ENCODE data around the gene ASTN1. TPM values are rescaled to one million over a fixed set of nuclear protein-coding genes. Genes with fewer than 3 reads are reported as not detected.
A peak's percentile ranks its signal among the peaks of the same experiment; 100 is the strongest.

The ASTN1 gene
- total and polyA plus RNA-seq, 9 of the 15 experiments (the other 6 are each of a cell fraction or from before 2014, with no cell fraction given): 0.05 to 0.22 (median 0.18) TPM

- TF ChIP-seq REST (IDR thresholded peaks at IDR 0.05; ENCODE audit: borderline replicate concordance) (peak; percentile 37; the same call in 1 of the 2 replicates), REST (CRISPR knock-in tag; IDR thresholded peaks at IDR 0.05; ENCODE audit: low read depth) (no peak), CHCHD3 (CRISPR knock-in tag; IDR thresholded peaks at IDR 0.05) (no peak), SOX6 (IDR thresholded peaks at IDR 0.05) (peak; percentile 82), STAT5A (IDR thresholded peaks at IDR 0.05; ENCODE audit: borderline replicate concordance, low read length) (peak; percentile 78), HMBOX1 (IDR thresholded peaks at IDR 0.05) (peak; percentile 96), TEAD4 (IDR thresholded peaks at IDR 0.05; ENCODE audit: low read length) (peak; percentile 60; the same call in 1 of the 2 replicates), TEAD4 (CRISPR knock-in tag; IDR thresholded peaks at IDR 0.05; ENCODE audit: borderline replicate concordance) (no peak), SAP30 (IDR thresholded peaks at IDR 0.05; ENCODE audit: borderline replicate concordance, insufficient read depth, low read depth, low read length, poor library complexity, severe bottlenecking) (no peak), CEBPG (CRISPR knock-in tag; IDR thresholded peaks at IDR 0.05) (0 out of 2 replicates have a peak, but pooled peaks have one; percentile 14), CEBPG (tag; conservative IDR thresholded peaks at IDR 0.05 in 1 of 2, IDR thresholded peaks at IDR 0.05 in 1 of 2) (no peak), ZNF146 (CRISPR knock-in tag; IDR thresholded peaks at IDR 0.05; ENCODE audit: unreplicated experiment) (no peak), ZNF316 (IDR thresholded peaks at IDR 0.05) (no peak), MAX (CRISPR knock-in tag; IDR thresholded peaks at IDR 0.05) (no peak), CBFB (CRISPR knock-in tag; IDR thresholded peaks at IDR 0.05) (no peak), FOS (IDR thresholded peaks at IDR 0.05; ENCODE audit: extremely low read depth, insufficient read length) (no peak), ZNF511 (CRISPR knock-in tag; IDR thresholded peaks at IDR 0.05) (no peak), DPF2 (IDR thresholded peaks at IDR 0.05) (peak; percentile 14; the same call in 1 of the 2 replicates), RBM17 (IDR thresholded peaks at IDR 0.05; ENCODE audit: borderline replicate concordance, low read depth, low read length) (no peak)
Measured at GRCh38 chr1:176853503-176853902, 311.0 kb downstream of the ASTN1 start (continued).

All from K562 (cell line).